OCI-M2 (cell line): ENCODE results near the gene FBRSL1.
"Not testable (repeated sequence)": the region's sequence is repeated elsewhere in the genome, so short reads cannot be mapped to it uniquely, and the experiment has no call there.

Experiments
- DNase-seq: peaks from one replicate; lab custom pipeline; 2025; ENCODE audit not compliant: unreplicated experiment; lab: John Stamatoyannopoulos, UW

Gene FBRSL1

GRCh38 chr12:132522592-132523380 lies 32.8 kb downstream of the FBRSL1 start:
- DNase-seq, result no peak

- no peak for DNase-seq
Observed at GRCh38 chr12:132523576-132524331, 33.8 kb downstream of the FBRSL1 start.

- no peak for DNase-seq
Observed at GRCh38 chr12:132524405-132524804, 34.5 kb downstream of the FBRSL1 start.

GRCh38 chr12:132525011-132525832 lies 35.3 kb downstream of the FBRSL1 start:
- no peak for DNase-seq

GRCh38 chr12:132525833-132526455 lies 36.0 kb downstream of the FBRSL1 start:
- no peak for DNase-seq

- no peak for DNase-seq
Observed at GRCh38 chr12:132527186-132527882, 37.4 kb downstream of the FBRSL1 start.

- no peak for DNase-seq
Observed at GRCh38 chr12:132527883-132528264, 37.9 kb downstream of the FBRSL1 start.

GRCh38 chr12:132528564-132529106 lies 38.7 kb downstream of the FBRSL1 start:
- DNase-seq, result no peak

GRCh38 chr12:132529156-132529839 lies 39.3 kb downstream of the FBRSL1 start:
- no peak for DNase-seq

GRCh38 chr12:132529906-132530305 lies 40.0 kb downstream of the FBRSL1 start:
- DNase-seq, result no peak

GRCh38 chr12:132530447-132530846 lies 40.5 kb downstream of the FBRSL1 start:
- no peak for DNase-seq

- DNase-seq, result no peak
Observed at GRCh38 chr12:132530851-132531250, 40.9 kb downstream of the FBRSL1 start.

- DNase-seq, result not testable (repeated sequence)
Observed at GRCh38 chr12:132532711-132533583, 43.0 kb downstream of the FBRSL1 start.

- no peak for DNase-seq
Observed at GRCh38 chr12:132533584-132533958, 43.6 kb downstream of the FBRSL1 start.

- no peak for DNase-seq
Observed at GRCh38 chr12:132534076-132534475, 44.1 kb downstream of the FBRSL1 start.

GRCh38 chr12:132535019-132535418 lies 45.1 kb downstream of the FBRSL1 start:
- DNase-seq, result no peak

GRCh38 chr12:132536102-132536876 lies 46.3 kb downstream of the FBRSL1 start:
- no peak for DNase-seq

GRCh38 chr12:132537049-132537448 lies 47.1 kb downstream of the FBRSL1 start:
- no peak for DNase-seq
